HG03060 (cell line): Measurements from ENCODE around the gene MUCL3.
"Not testable (repeated sequence)": the region's sequence is repeated elsewhere in the genome, so short reads cannot be mapped to it uniquely, and the experiment has no call there.

Experiments
- ATAC-seq: cut with Tn5 transposase; IDR thresholded peaks from one replicate; pipeline ENCODE4 v1.9.1; 2021; ENCODE audit warnings: low read depth, moderate number of reproducible peaks; ENCODE audit not compliant: unreplicated experiment

The MUCL3 gene, protein sequence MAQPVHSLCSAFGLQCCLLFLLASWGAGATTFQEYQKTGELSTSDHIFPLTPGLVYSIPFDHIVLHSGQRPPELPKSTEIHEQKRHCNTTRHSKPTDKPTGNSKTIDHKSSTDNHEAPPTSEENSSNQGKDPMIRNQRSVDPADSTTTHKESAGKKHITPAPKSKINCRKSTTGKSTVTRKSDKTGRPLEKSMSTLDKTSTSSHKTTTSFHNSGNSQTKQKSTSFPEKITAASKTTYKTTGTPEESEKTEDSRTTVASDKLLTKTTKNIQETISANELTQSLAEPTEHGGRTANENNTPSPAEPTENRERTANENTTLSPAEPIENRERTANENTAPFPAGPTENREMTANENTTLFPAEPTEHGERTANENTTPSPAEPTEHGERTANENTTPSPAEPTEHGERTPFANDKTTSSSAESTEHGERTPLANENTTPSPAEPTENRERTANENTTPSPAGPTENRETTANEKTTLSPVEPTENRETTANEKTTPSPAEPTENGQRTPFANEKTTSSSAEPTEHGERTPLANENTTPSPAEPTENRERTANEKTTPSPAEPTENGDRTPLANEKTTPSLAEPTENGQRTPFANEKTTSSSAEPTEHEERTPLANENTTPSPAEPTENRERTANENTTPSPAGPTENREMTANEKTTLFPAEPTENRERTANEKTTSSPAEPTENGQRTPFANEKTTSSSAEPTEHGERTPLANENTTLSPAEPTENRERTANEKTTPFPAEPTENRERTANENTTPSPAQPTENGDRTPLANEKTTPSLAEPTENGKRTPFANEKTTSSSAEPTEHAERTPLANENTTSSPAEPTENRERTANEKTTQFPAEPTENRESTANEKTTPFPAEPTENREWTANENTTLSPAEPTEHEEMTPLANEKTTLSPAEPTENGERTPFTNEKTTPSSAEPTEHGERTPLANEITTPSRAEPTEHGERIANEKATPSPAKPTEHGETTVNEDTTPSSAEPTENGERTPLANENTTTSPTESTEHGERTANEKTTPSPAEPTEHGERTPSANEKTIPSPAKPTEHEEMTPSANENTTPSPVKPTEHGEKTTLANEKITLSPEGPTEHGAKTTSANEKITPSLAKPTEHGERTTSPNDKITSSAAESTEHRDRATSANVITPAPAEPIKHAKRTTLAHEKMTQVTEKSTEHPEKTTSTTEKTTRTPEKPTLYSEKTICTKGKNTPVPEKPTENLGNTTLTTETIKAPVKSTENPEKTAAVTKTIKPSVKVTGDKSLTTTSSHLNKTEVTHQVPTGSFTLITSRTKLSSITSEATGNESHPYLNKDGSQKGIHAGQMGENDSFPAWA (N-terminal part only)

DNA sequence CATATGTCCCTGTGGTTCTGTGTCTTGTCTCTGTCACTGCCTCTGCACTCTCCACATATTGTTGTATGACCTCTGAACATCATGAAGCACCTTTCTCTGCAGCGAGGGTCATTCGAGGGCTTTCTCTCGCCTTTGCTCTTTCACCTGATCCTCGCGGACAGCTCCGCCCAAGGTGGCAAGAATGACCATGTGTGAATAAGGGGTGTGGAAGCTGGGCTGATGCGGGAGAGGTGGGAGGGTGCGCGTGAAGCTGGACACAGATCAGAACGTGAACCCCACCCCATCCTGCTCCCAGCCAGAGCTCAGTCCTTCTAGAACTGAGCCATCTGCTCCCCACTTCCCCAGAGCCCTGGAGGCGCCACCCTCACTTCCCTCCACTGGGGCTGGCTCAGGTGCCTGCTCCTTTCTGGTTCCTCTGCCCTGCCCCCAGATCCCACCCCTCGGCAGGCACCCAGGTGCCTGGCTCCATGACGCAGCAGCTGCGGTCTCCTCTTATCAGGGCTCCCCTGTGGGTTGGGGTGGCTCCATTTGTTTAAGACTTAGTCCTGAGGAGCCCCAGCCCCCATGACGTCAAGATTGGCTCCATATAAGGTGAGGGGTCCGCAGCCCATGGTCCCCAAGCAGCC lies at the start of gene MUCL3:
TSS of gene MUCL3 (plus strand) at position 613 of the 626 bp plus-strand sequence. CDS start 27 bp downstream, outside the sequence.
- ATAC-seq, result no peak

DNA sequence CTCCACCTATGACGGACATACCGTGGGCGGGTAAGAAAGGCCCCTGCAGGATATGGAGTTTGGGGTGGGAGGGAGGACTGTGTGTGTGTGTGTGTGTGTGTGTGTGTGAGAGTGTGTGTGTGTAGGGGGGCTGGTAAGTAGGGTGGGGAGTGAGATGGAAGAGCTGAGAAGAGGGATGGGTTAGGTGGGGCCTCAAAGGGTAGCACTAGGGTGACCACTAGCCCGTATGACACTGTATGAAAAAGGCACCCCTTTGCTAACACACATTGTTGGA lies 49.4 kb upstream of the MUCL3 start:
- ATAC-seq, result no peak

DNA sequence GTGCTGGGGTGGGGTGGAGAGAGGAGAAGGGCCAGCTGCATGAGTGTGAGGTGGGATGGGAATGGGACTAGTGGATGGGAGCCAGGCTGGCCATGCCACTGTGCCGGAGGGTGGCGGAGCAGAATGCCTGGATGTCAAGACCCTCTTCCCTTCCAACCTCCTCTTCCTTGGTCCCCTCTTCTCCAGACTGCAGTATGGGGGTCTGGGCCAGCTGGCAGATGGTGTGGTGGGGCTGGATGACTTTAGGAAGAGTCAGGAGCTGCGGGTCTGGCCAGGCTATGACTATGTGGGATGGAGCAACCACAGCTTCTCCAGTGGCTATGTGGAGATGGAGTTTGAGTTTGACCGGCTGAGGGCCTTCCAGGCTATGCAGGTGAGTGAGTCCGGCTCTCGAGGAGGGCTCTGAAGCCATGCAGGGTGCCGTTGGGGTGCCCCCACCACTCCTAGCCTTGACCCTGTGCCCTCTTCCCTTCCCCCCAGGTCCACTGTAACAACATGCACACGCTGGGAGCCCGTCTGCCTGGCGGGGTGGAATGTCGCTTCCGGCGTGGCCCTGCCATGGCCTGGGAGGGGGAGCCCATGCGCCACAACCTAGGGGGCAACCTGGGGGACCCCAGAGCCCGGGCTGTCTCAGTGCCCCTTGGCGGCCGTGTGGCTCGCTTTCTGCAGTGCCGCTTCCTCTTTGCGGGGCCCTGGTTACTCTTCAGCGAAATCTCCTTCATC lies 48.8 kb upstream of the MUCL3 start:
- ATAC-seq, result no peak

DNA sequence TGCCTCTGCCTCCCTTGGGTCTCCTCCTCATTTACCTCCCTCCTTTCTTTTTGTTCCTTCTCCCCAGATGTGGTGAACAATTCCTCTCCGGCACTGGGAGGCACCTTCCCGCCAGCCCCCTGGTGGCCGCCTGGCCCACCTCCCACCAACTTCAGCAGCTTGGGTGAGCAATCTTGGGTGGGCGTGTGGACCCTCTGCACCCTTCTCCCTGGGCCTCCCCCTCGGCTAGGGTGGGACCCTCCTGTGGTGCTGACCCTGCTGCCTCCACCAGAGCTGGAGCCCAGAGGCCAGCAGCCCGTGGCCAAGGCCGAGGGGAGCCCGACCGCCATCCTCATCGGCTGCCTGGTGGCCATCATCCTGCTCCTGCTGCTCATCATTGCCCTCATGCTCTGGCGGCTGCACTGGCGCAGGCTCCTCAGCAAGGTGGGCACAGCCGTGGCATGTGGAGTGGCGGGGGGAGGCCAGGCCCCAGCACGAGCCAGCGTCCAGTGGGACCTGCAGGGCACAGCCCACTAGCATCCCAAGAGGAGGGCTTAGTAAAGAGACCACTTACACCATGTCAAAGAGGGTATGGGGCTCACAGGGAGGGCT lies 47.7 kb upstream of the MUCL3 start:
- no peak for ATAC-seq

DNA sequence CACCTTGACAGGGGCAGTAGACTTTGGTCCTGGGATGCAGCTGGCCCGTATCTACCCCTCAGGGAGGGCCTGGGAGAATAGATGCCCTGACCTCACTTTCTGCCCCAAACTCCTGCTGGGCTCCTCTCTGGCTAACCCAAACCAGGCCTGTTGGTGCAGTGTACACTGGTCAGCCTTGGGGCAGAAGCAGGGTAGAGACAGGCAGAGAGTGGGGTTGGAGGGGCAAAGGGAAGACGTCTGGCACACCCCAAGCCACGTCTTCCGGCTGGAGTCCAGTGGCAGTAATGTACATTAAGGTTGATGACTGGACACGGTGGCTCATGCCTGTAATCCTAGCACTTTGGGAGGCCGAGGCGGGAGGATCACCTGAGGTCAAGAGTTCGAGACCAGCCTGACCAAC lies 47.1 kb upstream of the MUCL3 start:
- no peak for ATAC-seq

DNA sequence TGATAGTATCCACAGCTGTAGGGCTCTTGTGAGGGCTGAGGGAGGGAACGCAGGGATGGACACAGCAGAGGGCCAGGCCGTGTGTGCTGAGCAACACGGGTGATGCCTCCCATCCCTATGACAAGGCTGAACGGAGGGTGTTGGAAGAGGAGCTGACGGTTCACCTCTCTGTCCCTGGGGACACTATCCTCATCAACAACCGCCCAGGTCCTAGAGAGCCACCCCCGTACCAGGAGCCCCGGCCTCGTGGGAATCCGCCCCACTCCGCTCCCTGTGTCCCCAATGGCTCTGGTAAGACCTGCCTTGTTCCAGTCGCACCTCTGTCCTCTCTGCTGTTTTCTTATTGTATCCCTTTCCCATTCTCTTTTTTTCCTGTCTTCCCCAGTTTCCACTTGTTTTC lies 46.4 kb upstream of the MUCL3 start:
- no peak for ATAC-seq

DNA sequence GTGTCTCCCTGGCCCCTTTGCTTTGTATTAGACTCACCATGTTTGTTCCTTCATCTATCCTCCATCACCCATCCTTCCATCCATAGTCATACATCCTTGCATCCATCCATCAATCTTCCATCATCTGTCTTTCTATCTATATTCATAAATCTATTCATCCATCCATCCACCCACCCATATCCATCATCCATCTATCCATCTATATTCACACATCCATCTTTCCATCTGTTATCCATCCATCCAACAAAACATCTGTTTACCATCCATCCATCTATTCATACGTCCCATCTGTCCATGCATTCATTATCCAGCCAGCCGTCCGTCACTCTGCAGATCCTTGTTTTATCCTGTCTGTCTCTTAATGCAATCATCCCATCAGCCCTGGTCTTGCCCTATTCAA lies 45.8 kb upstream of the MUCL3 start:
- no peak for ATAC-seq

DNA sequence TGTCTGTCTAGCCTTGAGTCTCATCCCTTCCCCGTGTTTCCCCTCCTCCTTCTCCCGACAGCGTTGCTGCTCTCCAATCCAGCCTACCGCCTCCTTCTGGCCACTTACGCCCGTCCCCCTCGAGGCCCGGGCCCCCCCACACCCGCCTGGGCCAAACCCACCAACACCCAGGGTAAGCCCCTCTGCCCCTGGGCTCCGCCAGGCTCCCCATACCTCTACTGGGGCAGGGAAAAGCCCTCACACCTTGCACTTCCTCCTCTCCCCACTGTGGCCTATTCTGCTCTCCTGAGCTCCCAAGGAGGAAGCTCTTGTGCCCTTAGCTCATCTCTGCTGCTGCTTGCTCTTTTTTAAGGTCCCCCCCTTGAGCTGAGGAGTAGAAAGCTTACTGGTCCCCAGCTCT lies 45.4 kb upstream of the MUCL3 start:
- no peak for ATAC-seq

DNA sequence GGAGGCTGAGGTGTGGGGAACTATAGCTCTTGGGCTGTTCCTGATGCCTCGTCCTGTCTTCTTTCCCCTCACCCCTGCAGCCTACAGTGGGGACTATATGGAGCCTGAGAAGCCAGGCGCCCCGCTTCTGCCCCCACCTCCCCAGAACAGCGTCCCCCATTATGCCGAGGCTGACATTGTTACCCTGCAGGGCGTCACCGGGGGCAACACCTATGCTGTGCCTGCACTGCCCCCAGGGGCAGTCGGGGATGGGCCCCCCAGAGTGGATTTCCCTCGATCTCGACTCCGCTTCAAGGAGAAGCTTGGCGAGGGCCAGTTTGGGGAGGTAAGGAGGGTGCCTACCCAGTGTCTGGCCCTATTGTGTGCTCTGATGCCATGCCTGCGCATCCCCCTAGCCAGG lies 44.2 kb upstream of the MUCL3 start:
- no peak for ATAC-seq

DNA sequence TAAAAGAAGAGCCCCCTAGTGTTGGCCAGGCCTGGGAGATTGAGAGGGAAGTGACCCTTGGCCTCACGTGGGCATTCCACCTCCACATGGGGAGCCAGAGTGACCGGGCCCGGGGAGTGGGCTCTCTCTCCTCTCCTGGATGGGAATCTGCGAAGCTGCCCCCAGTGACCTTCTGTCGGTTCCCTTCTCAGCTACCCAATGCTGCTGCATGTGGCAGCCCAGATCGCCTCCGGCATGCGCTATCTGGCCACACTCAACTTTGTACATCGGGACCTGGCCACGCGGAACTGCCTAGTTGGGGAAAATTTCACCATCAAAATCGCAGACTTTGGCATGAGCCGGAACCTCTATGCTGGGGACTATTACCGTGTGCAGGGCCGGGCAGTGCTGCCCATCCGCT lies 42.9 kb upstream of the MUCL3 start:
- ATAC-seq, result no peak

DNA sequence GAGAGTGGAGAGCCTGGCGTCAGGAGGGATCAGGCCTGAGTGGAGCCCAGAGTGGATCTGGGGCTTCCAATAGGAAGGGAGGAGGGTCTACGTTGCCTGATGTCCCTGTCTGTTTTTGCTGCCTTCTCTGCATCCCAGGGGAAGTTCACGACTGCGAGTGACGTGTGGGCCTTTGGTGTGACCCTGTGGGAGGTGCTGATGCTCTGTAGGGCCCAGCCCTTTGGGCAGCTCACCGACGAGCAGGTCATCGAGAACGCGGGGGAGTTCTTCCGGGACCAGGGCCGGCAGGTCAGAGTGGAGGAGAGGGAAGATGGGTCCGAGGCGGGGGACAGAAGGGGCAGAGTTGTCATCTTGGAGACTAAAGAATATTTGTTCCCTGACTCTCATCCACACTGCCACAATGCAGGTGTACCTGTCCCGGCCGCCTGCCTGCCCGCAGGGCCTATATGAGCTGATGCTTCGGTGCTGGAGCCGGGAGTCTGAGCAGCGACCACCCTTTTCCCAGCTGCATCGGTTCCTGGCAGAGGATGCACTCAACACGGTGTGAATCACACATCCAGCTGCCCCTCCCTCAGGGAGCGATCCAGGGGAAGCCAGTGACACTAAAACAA lies 41.9 kb upstream of the MUCL3 start:
- no peak for ATAC-seq

DNA sequence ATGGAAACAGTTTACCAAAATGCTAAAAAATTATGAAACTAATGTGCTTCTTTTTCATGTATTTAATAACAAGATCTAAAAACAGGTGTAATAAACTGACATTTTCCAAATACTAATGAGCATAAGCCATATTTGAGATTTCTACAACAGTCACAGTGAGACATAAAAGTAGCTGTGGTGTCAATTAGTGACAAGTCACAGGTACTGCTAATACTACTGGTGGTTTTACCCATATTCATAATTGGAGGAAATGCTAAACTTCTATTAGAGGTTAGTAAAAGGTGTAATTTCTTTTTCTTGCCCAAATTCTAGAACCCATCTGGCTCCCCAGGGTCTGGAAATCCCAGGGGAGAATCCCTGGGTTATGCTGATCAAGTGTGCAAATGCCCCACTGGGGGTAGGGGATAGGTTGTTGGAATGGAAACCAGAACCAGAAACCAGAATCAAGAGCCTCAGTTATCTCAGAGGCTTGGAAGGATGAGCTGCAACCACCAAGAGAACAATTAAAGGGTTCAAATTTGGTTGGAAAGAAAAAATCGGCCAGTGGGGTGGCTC lies 39.8 kb upstream of the MUCL3 start:
- no peak for ATAC-seq

DNA sequence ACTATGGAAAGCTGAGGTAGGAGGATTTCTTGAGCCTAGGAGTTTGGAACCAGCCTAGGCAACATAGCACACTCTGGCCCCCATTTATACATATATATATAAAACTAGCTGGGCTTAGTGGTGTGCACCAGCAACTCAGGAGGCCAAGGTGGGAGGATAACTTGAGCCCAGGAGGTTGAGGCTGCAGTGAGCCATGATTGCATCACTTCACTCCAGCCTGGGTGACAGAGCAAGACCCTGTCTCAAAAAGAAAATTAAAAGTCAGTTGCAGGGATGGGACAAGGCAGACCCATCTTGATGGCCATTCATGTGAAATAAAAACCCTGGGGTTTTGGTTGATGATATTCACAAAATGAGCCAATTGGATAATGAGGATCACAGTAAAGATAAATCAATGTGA lies 39.3 kb upstream of the MUCL3 start:
- ATAC-seq, result no peak

DNA sequence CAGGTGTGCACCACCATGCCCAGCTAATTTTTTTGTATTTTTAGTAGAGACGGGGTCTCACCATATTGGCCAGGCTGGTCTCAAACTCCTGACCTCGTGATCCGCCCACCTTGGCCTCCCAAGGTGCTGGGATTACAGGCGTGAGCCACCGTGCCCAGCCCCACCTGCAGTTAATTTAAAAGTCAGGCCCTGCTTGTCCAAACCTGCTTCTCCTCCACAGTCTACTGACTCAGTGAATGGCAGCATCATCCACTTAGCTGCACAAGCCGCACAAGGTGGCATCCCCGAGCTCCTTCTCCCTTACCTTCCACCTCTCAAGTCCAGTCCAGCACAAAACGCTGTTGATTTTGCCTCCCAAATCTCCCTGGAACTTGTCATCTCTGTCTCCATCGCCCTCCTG lies 38.6 kb upstream of the MUCL3 start:
- ATAC-seq, result not testable (repeated sequence)

DNA sequence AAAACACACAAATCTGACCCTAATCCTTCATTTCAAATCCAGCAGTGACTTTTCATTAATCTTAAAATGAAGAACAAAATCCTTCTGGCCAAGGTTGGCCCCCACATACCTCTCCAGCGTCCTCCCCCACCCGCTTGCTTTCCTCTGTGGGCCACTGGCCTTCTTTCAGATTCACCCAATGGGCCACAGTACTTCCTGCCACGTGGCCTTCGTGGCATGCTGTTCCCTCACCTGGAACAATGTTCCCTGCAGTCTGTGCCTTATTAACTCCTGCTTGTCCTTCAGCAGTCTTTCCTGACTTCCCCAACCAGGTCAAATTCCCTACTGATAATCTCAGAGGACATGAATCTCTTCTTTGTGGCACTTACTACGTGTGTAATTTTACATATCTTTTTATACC lies 38.1 kb upstream of the MUCL3 start:
- no peak for ATAC-seq

DNA sequence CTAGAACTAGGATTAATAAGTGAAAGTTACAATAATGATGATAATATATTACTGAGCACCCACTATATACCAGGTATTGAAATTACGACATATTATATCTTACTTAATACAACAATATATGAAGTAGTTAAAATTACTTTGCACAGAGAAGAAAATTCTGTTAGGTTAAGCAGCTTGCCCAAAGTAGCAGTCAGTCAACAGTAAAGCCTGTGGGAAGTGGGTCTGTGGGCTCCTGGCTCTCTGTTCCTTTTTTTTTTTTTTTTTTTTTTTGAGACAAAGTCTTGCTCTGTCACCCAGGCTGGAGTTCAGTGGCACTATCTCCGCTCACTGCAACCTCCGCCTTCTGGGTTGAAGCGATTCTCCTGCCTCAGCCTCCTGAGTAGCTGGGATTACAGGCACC lies 37.5 kb upstream of the MUCL3 start:
- ATAC-seq, result no peak

DNA sequence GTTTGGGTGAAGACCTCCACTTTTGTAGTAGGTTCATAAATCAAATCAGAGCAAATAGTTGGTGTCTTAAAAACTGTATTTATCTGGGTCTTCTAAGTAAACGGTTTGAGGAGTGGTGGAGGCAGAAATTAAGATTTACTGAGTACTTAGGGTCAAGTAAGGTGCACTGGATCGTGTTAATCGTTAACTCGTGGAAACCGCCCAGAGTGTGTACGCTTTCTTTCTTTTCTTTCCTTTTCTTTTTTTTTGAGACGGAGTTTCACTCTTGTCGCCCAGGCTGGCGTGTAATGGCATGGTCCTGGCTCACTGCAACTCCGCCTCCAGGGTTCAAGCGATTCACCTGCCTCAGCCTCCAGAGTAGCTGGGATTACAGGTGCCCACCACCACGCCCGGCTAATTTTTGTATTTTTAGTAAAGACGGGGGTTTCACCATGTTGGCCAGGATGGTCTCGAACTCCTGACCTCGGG lies 33.4 kb upstream of the MUCL3 start:
- ATAC-seq, result not testable (repeated sequence)

DNA sequence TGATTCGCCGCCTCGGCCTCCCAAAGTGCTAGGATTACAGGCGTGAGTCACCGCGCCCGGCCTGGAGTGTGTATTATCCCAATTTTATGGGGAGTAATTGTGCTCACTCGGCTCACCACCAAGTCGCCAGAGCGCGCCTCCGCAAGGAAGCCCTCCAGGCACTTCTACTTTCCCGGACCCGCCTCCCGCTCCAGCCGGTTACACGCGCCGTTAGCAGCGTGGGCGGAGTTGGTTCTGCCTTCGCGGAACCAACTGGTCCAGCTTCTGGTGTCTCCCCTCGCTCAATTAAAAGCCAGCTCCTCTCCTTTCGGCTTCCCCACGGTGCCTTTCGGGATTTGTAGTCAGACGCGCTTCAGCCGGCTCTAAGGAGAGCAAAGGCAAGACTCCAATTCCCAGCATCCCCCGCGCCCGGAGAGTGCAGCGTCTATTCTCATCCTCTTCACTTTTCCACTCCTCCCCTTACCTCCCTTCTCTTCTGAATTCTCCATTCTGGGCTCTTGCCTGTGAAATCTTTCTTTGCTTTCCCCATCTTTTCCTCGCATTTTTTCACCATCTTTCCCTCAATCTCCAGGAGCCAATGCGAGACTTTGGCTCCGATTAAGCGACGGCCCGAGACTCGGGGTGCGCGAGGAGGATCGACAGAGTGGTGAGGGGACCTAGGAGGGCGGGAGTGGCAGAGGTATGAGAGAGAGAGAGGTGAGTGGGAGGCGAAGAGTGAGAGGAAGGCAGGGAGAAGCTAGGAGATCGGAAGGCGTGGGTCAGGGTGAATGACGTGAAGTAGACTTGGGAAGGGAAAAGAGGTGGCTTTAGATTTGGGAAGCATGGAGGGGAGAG lies 32.8 kb upstream of the MUCL3 start, which contains the start of gene GTF2H4:
TSS of gene GTF2H4 (plus strand) at position 450 of the 834 bp plus-strand sequence.
- ATAC-seq, result peak; percentile 87
